Measurements from ENCODE around the gene SERPINA5. TPM values are rescaled to one million over a fixed set of nuclear protein-coding genes. Genes with fewer than 3 reads are reported as not detected.

The SERPINA5 gene
- total and polyA plus RNA-seq, 2 of the 13 experiments (the other 11 are each of a cell fraction or from before 2014, with no cell fraction given): 449 to 498 TPM

DNA sequence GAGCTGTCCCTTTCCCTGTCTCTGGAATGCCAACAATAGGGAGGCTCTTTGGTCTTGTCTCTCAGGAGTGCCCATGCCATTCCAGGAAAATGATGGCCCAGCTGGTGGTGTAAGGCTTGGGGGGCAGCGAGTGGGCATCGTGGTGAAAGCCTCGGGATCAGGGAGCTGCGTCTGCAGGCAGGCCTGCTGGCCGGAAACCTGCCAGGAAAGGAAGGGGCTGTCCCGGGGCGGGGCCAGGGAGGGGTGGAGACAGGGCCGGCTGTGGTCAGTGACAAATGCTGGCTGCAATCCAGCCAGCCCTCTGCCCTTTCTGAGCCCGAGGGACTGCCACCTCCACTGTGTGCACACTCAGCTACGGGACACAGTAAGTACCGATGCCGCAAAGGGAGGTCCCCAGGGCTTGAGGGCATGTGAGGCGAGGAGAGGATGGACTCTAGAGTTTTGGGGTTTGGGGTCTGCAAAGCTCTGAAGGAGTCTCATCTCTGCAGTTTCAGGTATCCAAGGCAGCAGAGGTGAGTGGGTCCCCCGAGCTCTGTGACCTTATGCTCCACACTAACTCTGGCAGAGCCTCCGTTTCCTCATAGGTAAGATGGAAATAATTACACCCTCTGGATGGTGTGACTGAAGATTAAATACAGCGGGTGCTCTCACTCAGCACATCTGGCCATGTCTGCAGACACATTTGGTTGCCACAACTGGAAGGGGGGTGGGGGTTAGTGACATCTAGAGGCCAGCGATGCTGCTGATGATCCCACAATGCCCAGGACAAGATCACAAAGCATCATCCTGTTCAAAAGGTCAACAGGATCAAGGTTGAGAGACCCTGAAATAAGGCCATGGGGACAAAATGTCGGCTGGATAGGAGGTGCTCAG, at the start of gene SERPINA5 (continued):
- TF ChIP-seq ZNF354B (CRISPR knock-in tag; IDR thresholded peaks at IDR 0.05) (no peak), ZFP36 (IDR thresholded peaks at IDR 0.05; ENCODE audit: borderline replicate concordance, low read depth, low read length, partially characterized antibody) (no peak), ZNF639 (CRISPR knock-in tag; conservative IDR thresholded peaks at IDR 0.05) (0 out of 2 replicates have a peak, but pooled peaks have one; percentile 38), MYC (CRISPR knock-in tag; IDR thresholded peaks at IDR 0.05; ENCODE audit: borderline replicate concordance) (peak; percentile 66; the same call in 1 of the 2 replicates), RFX1 (IDR thresholded peaks at IDR 0.05) (no peak), ZNF597 (CRISPR knock-in tag; IDR thresholded peaks at IDR 0.05) (no peak), SIN3B (IDR thresholded peaks at IDR 0.05; ENCODE audit: low read length) (no peak), CENPT (CRISPR knock-in tag; IDR thresholded peaks at IDR 0.05; ENCODE audit: low read depth) (no peak), CSRNP1 (CRISPR knock-in tag; IDR thresholded peaks at IDR 0.05) (peak; percentile 79), MTF1 (CRISPR knock-in tag; IDR thresholded peaks at IDR 0.05) (no peak), ZSCAN30 (CRISPR knock-in tag; IDR thresholded peaks at IDR 0.05) (no peak), ELF1 (CRISPR knock-in tag; IDR thresholded peaks at IDR 0.05) (no peak; the same call in 1 of the 2 replicates), ZNF562 (CRISPR knock-in tag; IDR thresholded peaks at IDR 0.05; ENCODE audit: borderline replicate concordance) (no peak), ZFP1 (CRISPR knock-in tag; IDR thresholded peaks at IDR 0.05) (no peak)
- TF ChIP-seq, protein P1, sequence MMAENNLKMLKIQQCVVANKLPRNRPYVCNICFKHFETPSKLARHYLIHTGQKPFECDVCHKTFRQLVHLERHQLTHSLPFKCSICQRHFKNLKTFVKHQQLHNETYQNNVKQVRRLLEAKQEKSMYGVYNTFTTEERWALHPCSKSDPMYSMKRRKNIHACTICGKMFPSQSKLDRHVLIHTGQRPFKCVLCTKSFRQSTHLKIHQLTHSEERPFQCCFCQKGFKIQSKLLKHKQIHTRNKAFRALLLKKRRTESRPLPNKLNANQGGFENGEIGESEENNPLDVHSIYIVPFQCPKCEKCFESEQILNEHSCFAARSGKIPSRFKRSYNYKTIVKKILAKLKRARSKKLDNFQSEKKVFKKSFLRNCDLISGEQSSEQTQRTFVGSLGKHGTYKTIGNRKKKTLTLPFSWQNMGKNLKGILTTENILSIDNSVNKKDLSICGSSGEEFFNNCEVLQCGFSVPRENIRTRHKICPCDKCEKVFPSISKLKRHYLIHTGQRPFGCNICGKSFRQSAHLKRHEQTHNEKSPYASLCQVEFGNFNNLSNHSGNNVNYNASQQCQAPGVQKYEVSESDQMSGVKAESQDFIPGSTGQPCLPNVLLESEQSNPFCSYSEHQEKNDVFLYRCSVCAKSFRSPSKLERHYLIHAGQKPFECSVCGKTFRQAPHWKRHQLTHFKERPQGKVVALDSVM (CRISPR knock-in tag; IDR thresholded peaks at IDR 0.05): no peak
- TF ChIP-seq, protein P2, sequence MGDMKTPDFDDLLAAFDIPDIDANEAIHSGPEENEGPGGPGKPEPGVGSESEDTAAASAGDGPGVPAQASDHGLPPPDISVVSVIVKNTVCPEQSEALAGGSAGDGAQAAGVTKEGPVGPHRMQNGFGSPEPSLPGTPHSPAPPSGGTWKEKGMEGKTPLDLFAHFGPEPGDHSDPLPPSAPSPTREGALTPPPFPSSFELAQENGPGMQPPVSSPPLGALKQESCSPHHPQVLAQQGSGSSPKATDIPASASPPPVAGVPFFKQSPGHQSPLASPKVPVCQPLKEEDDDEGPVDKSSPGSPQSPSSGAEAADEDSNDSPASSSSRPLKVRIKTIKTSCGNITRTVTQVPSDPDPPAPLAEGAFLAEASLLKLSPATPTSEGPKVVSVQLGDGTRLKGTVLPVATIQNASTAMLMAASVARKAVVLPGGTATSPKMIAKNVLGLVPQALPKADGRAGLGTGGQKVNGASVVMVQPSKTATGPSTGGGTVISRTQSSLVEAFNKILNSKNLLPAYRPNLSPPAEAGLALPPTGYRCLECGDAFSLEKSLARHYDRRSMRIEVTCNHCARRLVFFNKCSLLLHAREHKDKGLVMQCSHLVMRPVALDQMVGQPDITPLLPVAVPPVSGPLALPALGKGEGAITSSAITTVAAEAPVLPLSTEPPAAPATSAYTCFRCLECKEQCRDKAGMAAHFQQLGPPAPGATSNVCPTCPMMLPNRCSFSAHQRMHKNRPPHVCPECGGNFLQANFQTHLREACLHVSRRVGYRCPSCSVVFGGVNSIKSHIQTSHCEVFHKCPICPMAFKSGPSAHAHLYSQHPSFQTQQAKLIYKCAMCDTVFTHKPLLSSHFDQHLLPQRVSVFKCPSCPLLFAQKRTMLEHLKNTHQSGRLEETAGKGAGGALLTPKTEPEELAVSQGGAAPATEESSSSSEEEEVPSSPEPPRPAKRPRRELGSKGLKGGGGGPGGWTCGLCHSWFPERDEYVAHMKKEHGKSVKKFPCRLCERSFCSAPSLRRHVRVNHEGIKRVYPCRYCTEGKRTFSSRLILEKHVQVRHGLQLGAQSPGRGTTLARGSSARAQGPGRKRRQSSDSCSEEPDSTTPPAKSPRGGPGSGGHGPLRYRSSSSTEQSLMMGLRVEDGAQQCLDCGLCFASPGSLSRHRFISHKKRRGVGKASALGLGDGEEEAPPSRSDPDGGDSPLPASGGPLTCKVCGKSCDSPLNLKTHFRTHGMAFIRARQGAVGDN (CRISPR knock-in tag; IDR thresholded peaks at IDR 0.05): peak; percentile 100
- TF ChIP-seq, protein P3, sequence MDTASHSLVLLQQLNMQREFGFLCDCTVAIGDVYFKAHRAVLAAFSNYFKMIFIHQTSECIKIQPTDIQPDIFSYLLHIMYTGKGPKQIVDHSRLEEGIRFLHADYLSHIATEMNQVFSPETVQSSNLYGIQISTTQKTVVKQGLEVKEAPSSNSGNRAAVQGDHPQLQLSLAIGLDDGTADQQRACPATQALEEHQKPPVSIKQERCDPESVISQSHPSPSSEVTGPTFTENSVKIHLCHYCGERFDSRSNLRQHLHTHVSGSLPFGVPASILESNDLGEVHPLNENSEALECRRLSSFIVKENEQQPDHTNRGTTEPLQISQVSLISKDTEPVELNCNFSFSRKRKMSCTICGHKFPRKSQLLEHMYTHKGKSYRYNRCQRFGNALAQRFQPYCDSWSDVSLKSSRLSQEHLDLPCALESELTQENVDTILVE (CRISPR knock-in tag; IDR thresholded peaks at IDR 0.05): peak; percentile 38; the same call in 1 of the 2 replicates
